MM.1S (cell line): ENCODE results near the gene PCDH8.

ENCODE experiments used
- CTCF ChIP-seq: fragments of 300-600 bp; sonication (generic); IDR thresholded peaks from 2 replicates; pipeline ENCODE4 v1.5.1; 2016; ENCODE audit warnings: antibody characterized with exemption, low read length, mixed read lengths
- EZH2 ChIP-seq: fragments of 300-600 bp; sonication (generic); optimal IDR thresholded peaks from 2 replicates; pipeline ENCODE3; 2017; ENCODE audit warnings: low read depth, mild to moderate bottlenecking, antibody characterized with exemption, low read length, mixed read lengths

- no peak for TF ChIP-seq EZH2
- no peak for TF ChIP-seq CTCF
These were observed 37.9 kb downstream of the PCDH8 start for GRCh38 chr13:52810526-52810925.
